GM18870 (cell line): Measurements from ENCODE around the gene AMBRA1.
"Not testable (repeated sequence)": the region's sequence is repeated elsewhere in the genome, so short reads cannot be mapped to it uniquely, and the experiment has no call there.

Experiments used
- ATAC-seq: cut with Tn5 transposase; IDR thresholded peaks from one replicate; pipeline ENCODE4 v1.9.1; 2021; ENCODE audit warnings: moderate library complexity; ENCODE audit not compliant: unreplicated experiment

The AMBRA1 gene

DNA sequence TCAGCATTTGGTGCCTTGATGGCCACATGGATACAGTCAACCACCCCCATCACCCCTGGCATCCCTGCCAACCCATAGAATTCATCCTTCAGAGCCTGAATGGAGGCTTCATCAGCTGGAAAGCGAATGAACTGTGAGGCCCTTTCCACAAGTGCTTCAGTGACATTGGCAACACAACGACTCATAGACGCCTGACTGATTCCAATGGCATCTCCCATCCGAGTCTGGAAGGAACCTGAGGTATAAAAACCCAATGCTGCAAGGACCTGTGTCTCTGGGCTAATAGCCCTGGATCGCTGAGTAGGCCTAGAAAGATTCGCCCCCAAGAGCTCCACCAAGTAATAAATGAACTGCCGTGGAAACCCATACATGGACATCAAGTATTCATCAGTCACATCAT is 21.9 kb upstream of the AMBRA1 start:
- ATAC-seq: no peak

DNA sequence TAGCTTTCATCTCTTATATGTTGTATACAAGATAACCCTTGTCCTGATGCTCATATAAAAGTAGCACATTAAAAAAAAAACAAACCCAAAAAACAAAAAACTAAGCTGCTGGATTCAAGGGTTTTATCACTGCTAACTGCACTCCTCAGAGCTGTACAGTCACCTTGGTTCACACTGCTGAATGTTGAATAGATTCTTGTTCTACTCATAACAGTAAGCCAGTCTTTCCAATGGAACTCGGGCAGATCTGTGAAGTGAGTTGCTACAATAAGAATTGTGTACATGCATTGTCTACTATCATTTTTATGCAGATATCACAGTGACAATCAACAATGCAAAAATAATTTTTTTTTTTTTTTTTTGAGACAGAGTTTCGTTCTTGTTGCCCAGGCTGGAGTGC is 18.5 kb upstream of the AMBRA1 start:
- ATAC-seq: no peak

DNA sequence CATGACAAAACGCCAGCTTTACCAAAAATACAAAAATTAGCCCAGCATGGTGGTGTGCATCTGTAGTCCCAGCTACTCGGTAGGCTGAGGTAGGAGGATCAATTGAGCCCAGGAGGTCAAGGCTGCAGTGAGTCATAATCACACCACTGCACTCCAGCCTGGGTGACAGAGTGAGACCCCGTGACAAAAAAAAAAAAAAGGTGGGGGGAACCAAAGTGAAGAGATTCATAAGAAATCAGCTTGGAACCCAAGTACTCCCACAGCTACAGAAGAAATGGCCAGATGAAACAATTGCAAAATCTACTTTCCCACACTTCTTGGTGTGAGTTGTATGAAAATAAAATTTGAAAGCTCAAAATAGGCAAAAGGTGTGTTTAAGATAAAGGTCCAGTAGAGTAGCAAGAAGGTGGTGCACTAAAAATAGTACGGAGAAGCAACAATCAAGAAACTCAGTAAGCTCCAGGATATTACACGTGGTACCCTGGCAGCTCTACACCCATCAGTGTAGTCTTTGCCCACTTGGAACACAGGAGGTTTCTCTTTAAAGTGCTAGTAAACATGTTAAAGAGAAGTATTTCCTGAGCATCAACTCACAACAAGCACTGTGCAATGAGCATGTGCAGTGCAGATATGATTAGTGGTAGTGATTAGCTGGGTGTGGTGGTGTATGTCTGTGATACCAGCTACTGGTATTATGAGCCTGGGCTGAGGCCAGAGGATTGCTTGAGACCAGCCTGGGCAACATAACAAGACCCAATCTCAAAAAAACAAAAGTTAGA is 17.9 kb upstream of the AMBRA1 start:
- ATAC-seq: no peak

DNA sequence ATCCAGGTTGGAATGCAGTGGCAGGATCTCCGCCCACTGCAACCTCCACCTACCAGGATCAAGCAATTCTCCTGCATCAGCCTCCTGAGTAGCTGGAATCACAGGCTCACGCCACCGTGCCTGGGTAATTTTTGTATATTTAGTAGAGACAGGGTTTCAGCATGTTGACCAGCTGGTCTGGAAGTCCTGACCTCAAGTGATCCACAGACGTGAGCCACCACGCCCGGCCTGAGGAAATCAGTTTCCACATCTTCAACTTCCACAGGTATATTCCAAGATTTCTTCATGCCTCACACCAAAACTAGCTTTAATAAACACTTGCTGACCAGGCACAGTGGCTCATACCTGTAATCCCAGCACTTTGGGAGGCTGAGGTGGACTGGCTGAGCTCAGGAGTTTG is 15.6 kb upstream of the AMBRA1 start:
- ATAC-seq: no peak

DNA sequence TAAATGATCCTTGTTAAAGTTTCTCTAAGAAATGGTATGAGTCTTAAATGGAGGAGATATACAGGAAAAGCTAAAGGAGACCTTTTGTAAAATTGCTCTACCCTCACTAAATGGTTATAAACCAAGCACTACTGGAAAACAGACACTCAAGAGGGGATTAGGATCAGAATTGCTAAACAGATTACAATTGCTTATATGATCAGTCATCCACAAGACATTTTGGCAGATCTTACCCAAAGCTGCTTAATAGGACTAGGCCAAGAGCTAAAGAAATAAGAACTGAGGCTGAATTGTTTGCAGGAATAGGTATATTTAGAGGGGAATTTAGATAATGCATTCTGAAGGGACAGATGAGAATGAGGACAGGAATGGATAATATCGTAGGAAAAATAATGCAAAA is 13.7 kb upstream of the AMBRA1 start:
- no peak for ATAC-seq

DNA sequence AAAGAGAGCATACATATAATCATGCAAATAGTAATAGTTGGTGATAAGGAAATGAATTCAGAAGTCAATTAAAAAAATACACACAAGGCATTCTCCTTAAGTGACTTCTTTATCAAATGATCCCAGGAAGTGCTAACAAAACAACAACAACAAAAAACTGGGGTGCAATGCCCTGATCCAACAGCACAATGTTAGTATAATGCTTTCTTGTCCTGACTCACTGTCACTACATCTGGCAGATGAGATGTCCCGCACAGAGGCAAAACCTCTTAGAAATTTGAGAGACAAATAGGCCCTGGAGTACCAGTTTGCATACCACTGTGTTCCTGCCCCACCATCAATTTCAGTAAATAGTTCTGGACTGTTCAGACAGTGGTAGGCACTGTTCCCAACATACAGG is 11.0 kb upstream of the AMBRA1 start:
- no peak for ATAC-seq

DNA sequence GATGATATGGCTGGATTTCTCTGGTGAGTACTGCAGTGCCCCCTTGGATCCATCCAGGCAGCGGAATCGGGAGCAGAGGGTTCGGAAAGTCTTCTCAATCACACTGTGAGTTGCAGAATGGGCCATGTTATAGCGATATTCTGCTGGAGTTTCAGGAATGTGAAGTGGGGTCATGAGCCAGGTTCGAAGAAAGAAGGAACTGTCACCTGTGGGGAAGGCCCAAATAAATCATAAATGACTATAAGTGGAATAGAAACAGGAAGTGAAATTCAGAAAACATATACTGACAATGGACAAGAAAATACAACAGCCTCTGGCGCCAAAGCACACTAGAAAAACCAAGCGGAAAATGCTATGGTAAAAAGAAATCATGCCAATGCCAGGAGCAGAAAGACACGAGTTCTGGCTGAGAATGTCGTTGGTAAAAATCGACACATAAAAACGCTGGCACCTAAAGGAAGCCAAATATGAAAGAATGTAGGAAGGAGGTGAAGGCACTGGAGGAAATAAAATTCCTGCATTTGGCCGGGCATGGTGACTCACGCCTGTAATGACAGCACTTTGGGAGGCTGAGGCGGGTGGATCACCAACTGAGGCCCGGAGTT is 10.0 kb upstream of the AMBRA1 start:
- no peak for ATAC-seq

DNA sequence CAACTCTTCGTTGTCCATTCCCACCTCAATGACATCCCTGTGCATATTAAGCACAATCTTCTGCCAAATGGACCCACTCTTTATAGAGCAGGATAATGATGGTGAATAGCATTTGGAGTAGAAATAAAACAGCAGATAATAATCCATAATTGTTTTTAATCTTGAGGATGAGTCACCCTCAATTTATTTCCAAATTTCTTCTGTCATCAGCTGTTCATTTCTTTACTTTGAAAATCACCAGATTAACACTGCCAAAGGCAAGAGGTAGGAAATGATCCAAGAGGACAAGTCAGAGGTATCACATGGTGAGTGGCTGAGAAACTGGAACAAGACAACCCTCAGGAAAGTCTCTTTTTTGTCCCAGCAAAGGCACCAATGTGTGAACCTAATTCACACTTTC is 7.3 kb upstream of the AMBRA1 start:
- ATAC-seq: no peak

DNA sequence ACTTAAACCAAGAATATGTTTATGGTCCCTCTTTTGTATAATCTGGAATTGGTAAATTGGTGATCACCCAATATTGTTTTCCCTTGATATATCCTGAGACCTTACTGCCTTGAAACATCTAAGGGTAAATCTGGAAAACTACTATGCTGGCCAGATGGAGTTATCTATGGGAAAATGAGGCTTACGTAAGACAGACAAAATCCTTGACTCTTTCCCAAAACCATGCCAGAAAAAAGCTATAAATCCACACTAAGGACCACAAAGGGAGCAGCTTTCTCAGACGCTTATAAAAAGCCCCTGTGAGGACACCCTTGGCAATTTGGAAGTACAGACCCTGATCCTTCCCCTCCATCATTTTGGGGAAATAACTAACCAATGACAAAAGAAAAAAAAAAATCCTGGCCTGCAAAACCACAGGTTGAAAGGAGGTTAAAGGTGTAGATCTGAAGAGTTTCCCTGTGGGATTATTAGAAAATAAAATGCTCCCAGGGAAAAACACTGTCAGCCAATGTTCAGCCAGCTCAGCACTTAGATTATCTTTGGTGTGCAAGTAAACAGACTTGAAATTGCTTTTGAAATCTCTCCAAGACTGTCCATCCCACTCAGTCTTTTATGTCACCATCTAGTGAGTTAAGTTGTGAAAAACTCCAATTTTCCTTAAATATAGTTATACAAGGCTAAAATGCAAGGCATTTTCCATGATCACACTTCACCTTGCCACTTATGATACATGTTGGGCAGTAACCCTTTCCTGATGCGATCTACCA is 6.6 kb upstream of the AMBRA1 start:
- no peak for ATAC-seq

DNA sequence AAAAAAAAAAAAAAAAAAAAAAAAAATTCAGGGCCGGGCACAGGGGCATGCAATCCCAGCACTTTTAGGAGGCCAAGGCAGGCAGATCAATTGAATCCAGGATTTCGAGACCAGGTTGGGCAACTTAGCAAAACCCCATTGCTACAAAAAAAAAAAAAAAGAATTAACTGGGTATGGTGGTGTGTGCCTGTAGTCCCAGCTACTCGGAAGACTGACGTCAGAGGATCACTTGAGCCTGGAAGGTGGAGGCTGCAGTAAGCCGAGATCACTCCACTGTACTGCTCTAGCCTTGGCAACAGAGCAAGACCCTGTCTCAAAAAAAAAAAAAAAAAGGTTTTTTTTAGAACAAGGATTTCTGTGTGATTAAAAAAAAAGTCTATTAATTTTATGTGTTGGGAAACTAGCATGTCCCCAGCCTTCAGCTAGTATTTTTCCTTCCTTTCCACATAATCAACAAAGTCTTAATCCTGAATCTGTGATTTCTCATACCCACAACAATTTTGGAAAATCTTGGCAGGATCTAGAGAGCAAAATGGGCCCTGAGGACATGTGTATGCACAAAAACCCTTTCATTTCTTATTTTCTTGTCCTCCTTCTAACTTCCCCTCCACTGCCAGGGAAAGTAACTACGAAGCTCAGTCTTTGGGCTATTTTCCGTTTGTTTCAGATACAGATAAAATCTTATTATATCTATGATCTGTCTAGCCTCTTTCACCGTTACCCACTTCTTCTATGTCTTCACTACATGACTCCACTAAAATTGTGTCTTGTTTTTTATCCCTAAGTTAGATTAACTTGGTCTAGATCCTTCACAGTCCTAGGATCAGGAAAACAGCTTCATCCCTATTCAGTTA is 5.7 kb upstream of the AMBRA1 start:
- ATAC-seq: no peak

DNA sequence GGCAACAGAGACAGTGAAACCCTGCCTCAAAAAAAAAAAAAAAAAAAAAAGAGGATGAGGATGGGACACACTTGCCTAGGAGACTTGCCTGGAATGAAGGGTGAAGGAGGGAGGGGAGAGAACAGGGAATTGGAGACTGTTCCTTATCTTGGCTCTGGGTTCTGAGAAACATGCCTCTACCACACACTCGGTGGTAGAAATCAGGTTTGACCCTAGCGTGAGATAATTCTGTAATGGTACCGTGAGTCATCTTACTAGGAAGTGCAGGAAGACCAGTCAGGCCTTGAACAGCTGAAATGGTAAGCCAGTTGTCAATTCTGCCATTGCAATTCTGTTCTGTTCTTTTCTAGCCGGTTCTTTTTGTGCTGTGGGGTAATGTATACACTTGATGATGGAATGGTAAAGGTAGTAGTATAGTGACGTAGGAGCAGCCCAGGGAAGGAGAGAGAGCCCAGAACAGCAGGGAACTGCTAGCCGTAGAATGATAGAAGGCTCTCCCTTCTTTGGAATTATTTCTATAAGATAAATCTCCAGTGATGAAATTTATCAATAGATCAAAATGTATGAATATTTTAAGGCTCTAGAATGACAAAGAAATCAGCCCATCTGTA is 3.9 kb upstream of the AMBRA1 start:
- no peak for ATAC-seq

DNA sequence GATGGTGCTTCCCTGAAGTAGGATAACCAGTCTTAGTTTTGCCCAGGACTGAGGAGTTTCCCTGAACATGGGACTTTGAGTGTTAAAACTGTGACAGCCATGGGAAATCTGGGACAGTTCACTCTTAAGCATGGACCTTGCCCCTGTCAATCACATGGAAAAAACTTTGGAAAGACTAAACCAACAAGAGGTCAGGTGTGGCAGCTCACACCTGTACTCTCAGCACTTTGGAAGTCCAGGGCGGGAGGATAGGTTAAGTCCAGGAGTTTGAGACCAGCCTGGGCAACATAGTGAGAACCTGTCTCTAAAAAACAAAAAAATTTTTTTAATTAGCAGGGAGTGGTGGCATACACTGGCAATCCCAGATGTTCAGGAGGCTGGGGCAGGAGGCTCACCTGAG is 3.3 kb upstream of the AMBRA1 start:
- ATAC-seq: no peak

DNA sequence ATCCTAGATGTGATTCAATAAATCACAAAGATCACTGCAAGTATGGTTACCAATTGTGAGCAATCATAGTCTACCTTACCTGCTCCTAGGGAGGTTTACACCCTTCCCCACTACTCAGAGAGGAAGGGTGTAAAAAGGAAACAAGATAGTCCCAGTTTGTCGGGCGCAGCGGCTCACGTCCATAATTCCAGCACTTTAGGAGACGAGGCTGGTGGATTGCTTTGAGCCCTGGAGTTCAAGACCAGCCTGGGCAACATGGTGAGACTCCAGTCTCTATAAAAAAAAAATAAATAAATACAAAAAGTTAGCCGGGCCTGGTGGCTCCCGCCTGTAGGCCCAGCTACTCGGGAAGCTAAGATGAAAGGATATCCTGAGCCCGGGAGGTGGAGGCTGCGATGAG is 962 bp upstream of the AMBRA1 start:
- ATAC-seq: no peak

DNA sequence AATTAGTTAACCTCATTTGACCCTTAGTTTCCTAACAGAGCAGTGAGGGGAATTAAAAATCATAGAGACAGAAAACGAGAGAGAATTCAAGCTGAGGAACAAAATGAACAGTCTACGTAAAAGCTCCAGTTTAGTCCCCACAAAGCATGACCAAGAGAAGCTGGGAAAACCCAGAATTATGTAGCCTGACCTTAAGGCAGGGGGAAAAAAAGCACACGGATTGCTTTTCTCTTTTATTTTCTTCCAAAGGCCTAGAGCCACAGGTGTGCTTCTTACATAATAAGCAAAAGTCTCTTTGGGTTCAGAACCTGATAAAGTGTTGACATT is 514 bp upstream of the AMBRA1 start:
- no peak for ATAC-seq

DNA sequence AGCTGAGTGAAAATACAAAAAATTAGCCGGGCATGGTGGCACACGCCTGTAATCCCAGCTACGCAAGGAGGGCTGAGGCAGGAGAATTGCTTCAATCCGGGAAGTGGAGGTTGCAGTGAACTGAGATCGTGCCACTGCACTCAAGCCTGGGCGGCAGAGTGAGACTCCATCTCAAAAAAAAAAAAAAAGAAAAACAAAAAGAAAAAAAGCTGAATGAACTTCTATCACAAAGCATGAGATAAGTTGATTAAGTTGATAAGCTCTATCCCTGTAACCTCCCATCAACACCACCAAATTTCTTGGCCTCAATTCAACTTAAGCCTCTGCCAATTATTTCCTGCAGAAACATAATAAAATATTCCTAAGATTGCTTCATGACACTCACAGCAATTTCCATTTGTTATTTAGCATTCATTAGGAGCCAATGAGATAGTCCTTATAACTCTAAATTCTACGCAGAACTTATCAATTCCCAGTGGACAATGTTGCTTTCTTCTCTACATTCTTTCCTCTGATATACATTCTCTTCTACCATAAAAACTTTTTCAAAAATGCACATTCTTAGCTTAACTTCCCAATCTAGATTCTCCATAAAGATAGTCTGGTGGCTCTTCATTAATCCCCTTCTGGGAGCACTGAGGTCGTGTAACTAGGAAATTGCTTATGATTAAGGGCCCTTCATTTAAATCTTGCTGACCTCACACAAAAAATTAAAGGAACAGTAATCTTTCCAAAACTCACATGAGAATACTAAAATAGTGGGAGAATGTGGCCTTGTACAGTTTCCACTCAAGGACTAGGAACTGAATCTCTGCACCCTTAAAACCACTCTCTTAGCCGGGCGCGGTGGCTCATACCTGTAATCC is 2.9 kb downstream of the AMBRA1 start:
- no peak for ATAC-seq

DNA sequence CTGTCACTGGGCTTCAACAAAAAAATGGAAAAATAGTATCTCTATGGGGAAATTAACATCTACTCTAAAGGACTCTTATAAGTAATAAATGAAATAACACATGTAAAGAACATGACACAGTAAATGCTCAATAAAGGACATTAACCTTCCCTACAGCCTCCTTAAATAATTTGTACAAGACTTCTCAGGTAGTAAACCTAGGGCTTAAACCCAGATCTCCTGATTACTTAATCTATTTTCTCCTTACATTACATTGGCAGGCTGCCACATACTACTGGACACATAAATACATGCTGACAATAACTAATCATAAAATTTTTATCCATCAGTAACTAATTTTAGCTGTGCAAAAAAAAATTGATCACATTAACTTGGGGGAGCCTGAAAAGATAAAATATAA is 4.9 kb downstream of the AMBRA1 start:
- no peak for ATAC-seq

DNA sequence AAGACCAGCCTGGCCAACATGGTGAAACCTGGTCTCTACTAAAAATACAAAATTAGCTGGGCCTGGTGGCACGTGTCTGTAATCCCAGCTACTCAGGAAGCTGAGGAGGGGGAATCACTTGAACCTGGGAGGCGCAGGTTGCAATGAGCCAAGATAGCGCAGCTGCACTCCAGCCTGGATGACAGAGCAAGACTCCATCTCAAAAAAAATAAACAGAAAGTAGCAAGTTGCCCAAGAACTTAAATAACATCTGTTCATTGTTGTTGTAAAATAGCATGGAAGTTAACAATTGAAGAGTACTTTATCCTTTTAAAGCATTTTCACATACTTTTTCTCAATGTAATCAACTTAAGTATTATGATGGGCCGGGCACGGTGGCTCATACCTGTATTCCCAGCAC is 5.7 kb downstream of the AMBRA1 start:
- ATAC-seq: no peak

DNA sequence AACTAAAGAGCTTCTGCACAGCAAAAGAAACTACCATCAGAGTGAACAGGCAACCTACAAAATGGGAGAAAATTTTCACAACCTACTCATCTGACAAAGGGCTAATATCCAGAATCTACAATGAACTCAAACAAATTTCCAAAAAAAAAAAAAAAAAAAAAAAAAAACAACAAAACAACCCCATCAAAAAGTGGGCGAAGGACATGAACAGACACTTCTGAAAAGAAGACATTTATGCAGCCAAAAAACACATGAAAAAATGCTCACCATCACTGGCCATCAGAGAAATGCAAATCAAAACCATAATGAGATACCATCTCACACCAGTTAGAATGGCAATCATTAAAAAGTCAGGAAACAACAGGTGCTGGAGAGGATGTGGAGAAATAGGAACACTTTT is 10.3 kb downstream of the AMBRA1 start:
- not testable (repeated sequence) for ATAC-seq

DNA sequence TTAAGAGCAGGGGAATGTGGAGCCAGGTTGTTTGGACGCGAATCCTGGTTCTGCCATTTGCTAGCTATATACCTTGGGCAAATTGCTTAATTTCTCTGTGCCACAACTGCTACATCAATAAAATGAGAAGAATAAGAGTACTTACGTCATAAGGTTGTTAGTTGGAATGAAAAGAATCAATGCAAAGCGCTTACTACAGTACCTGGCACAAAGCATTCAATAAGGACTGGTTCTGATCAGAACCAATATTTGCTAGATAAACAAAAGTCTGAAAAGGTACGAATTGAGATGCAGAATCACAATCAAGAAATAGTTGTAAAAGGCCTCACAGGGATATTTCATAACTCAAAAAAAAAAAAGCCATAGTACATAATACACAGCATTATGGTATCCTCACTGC is 11.2 kb downstream of the AMBRA1 start:
- ATAC-seq: no peak

DNA sequence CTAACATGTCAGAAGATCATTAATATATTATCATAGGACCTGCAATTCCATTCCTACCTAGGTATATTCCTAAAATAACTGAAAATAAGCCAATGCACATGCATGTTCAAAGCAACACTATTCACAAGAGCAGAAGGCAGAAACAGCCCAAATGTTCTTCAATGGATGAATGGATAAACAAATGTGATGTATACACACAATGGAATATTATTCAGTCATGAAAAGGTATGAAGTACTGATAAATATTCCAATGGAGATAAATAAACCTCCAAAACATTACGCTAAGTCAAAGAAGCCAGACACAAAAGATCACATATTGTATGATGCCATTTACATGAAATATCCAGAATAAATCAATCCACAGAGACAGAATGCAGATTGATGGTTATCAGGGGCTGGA is 16.8 kb downstream of the AMBRA1 start:
- ATAC-seq: no peak
